Hepatocyte (in vitro differentiated cells): ENCODE results near the gene ABCD2. TPM values are rescaled to one million over a fixed set of nuclear protein-coding genes. Genes with fewer than 3 reads are reported as not detected.

Experiments
- DNase-seq: peaks from one replicate; pipeline ENCODE4 v3.0.0-alpha.2; 2016; ENCODE audit warnings: low spot score
- H2AFZ ChIP-seq: fragments of 200-600 bp; sonication (generic); 2 replicates; pipeline ENCODE4 v1.6.0; 2016; ENCODE audit warnings: antibody characterized with exemption, mild to moderate bottlenecking
- H3K27ac ChIP-seq: fragments of 200-600 bp; sonication (generic); 2 replicates; pipeline ENCODE4 v1.5.1; 2016; ENCODE audit warnings: mild to moderate bottlenecking
- H3K27me3 ChIP-seq: fragments of 200-600 bp; sonication (generic); 2 replicates; pipeline ENCODE4 v1.6.1; 2016
- H3K36me3 ChIP-seq: fragments of 200-600 bp; sonication (generic); replicated peaks from 2 replicates; pipeline ENCODE4 v1.5.1; 2016; ENCODE audit warnings: low read depth; ENCODE audit not compliant: insufficient read depth
- H3K4me1 ChIP-seq: fragments of 200-600 bp; sonication (generic); 2 replicates; pipeline ENCODE4 v1.5.1; 2016; ENCODE audit warnings: mild to moderate bottlenecking, moderate library complexity; ENCODE audit not compliant: insufficient read depth
- H3K4me2 ChIP-seq: fragments of 200-600 bp; sonication (generic); 2 replicates; pipeline ENCODE4 v1.6.0; 2016
- H3K4me3 ChIP-seq: fragments of 200-600 bp; sonication (generic); 2 replicates; pipeline ENCODE4 v1.5.1; 2016; ENCODE audit warnings: mild to moderate bottlenecking
- H3K79me2 ChIP-seq: fragments of 200-600 bp; sonication (generic); 2 replicates; pipeline ENCODE4 v1.6.0; 2017; ENCODE audit warnings: mild to moderate bottlenecking
- H3K9me2 ChIP-seq: fragments of 200-600 bp; sonication (generic); replicated peaks from 2 replicates; pipeline ENCODE4 v1.6.0; 2017; ENCODE audit warnings: mild to moderate bottlenecking; ENCODE audit not compliant: insufficient read depth
- H3K9me3 ChIP-seq: fragments of 200-600 bp; sonication (generic); 2 replicates; pipeline ENCODE4 v1.5.1; 2016; ENCODE audit warnings: low read depth, mild to moderate bottlenecking
- H4K20me1 ChIP-seq: fragments of 200-600 bp; sonication (generic); 2 replicates; pipeline ENCODE4 v1.6.0; 2016; ENCODE audit warnings: mild to moderate bottlenecking; ENCODE audit not compliant: insufficient read depth, poor library complexity, severe bottlenecking
- CTCF ChIP-seq: fragments of 200-600 bp; sonication (generic); IDR thresholded peaks from 2 replicates; pipeline ENCODE4 v1.5.1; 2016; ENCODE audit warnings: antibody characterized with exemption, mild to moderate bottlenecking; ENCODE audit not compliant: poor library complexity
- EZH2 ChIP-seq: fragments of 200-600 bp; sonication (generic); IDR thresholded peaks from 2 replicates; pipeline ENCODE4 v1.6.1; 2016; ENCODE audit warnings: antibody characterized with exemption, mild to moderate bottlenecking, borderline replicate concordance
- EZH2phosphoT487 ChIP-seq: fragments of 200-600 bp; sonication (generic); IDR thresholded peaks from one replicate; pipeline ENCODE4 v1.6.1; 2018; ENCODE audit warnings: antibody characterized with exemption, mild to moderate bottlenecking, low read depth, moderate library complexity; ENCODE audit not compliant: unreplicated experiment, severe bottlenecking
- WGBS: methylation state at CpG from one replicate; pipeline ENCODE4 v1.1.6; 2016; ENCODE audit warnings: low lambda C conversion rate; ENCODE audit errors: missing lambda C conversion rate; 5-methylcytosine and 5-hydroxymethylcytosine counted together
- polyA plus RNA-seq: library from polyadenylated mRNA; unstranded; fragments of >200 nt; fragmentation: Nextera tagmentation; extraction: Ambion mirVana; gene quantifications from 2 replicates; pipeline ENCODE4 v1.2.1, GENCODE V29; 2016
- total RNA-seq: library from RNA; depleted of rRNA; stranded (reverse); fragments of >200 nt; gene quantifications from 2 replicates; pipeline ENCODE4 v1.2.3, GENCODE V29; 2014

The ABCD2 gene
- total and polyA plus RNA-seq, 2 experiments from 2014 or later, result 0.17 to 0.19 TPM

GRCh38 chr12:39621670-39622069 lies 2.1 kb upstream of the ABCD2 start:
- H3K27ac ChIP-seq, result no peak overlapping the region
- H4K20me1 ChIP-seq, result no peaks in the 10 kb centered on the region
- no peak overlapping the region for H2AFZ ChIP-seq
- no peak overlapping the region for H3K4me2 ChIP-seq
- no peaks in the 10 kb centered on the region for H3K9me3 ChIP-seq
- TF ChIP-seq CTCF, result no peak
- TF ChIP-seq EZH2, result no peak
- TF ChIP-seq EZH2phosphoT487, result no peak
- no peaks in the 10 kb centered on the region for H3K27me3 ChIP-seq
- no peaks in the 10 kb centered on the region for H3K36me3 ChIP-seq
- no peak for DNase-seq
- H3K79me2 ChIP-seq, result no peaks in the 10 kb centered on the region
- H3K4me1 ChIP-seq, result no peaks in the 10 kb centered on the region
- no peak overlapping the region for H3K4me3 ChIP-seq
- no peaks in the 10 kb centered on the region for H3K9me2 ChIP-seq

DNA sequence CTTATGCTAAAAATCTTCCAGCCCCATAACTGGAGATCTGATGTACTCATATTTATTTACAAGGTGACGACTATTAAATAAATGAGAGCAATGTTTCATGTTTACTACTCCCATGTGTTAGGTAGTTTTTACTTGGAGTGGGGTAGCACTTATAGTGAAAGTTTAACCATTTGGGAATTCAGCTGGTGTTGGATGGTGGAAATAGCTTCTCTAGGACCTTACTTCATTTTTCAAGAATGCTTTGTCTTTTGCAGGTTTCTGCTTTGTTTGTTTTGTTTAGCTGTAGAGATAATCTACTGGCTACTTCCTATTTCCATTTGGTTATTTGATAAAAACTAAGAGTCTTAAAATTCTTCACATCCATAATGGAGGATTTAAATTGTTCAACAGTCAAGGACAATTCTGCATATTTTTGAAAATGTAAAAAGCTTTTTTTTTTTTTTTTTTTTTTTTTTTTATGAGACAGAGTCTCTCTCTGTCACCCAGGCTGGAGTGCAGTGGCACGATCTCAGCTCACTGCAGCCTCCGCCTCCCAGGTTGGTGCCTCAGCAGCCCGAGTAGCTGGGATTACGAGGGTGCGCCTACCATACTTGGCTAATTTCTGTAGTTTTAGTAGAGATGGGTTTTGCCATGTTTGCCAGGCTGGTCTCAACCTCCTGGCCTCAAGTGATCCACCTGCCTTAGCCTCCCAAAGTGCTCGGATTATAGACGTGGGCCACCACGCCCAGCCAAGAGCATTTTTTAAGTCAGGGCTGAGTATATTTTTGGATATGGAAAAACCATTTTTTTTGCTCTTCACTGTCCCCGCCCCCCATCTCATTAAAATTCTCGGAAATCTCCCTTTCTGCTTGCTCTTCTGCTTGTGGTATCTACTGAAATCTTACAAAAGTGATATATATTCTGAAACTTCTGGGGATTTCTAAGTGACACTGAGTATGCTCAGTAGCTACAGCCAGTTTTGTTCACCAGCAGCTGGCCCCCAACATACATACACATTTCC lies 1.4 kb upstream of the ABCD2 start:
- Histone ChIP-seq H3K9me3 (no peaks in the 10 kb centered on the region), H4K20me1 (no peaks in the 10 kb centered on the region), H3K27ac (peak overlapping the region; percentile 0), H2AFZ (peak overlapping the region; percentile 88), H3K36me3 (no peaks in the 10 kb centered on the region), H3K9me2 (no peaks in the 10 kb centered on the region), H3K4me1 (no peaks in the 10 kb centered on the region), H3K27me3 (no peaks in the 10 kb centered on the region), H3K4me3 (peak overlapping the region; percentile 39), H3K4me2 (peak overlapping the region; percentile 75), H3K79me2 (no peaks in the 10 kb centered on the region)
- TF ChIP-seq EZH2, result no peak
- TF ChIP-seq EZH2phosphoT487, result no peak
- no peak for TF ChIP-seq CTCF
- WGBS, result 67% methylated on average over 11 of the region's 11 CpGs
- no peak for DNase-seq

DNA sequence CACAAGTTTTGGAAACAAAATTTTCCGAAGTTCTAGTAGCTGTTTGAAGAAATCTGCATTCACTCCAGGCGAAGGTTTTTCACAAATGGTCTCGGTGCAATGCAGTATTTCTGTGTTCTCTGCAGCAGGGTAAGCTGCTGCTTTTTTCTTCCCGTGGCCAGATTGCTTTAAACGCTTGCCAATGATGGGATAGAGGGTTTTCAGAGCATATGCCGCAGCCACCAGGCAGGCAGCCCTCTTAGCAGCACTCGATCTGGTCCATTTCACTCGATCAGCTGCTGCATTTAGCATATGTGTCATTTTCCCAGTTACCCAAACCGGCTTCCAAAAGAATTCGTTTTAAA lies 315 bp downstream of the ABCD2 start:
- H3K27me3 ChIP-seq, result no peaks in the 10 kb centered on the region
- DNase-seq, result no peak
- WGBS, result 41% methylated on average over 10 of the region's 10 CpGs
- H3K4me1 ChIP-seq, result no peaks in the 10 kb centered on the region
- peak overlapping the region; percentile 75 for H3K4me2 ChIP-seq
- no peaks in the 10 kb centered on the region for H3K36me3 ChIP-seq
- no peaks in the 10 kb centered on the region for H3K79me2 ChIP-seq
- no peaks in the 10 kb centered on the region for H3K9me3 ChIP-seq
- TF ChIP-seq CTCF (no peak), EZH2 (no peak), EZH2phosphoT487 (no peak)
- H3K27ac ChIP-seq, result no peak overlapping the region
- no peaks in the 10 kb centered on the region for H4K20me1 ChIP-seq
- H3K9me2 ChIP-seq, result no peaks in the 10 kb centered on the region
- H3K4me3 ChIP-seq, result peak overlapping the region; percentile 39
- H2AFZ ChIP-seq, result peak overlapping the region; percentile 88
